ENCODE measurements around the gene CACNA2D1. TPM values are rescaled to one million over a fixed set of nuclear protein-coding genes. Genes with fewer than 3 reads are reported as not detected.
A peak's percentile ranks its signal among the peaks of the same experiment; 100 is the strongest.
"Not testable (repeated sequence)": the region's sequence is repeated elsewhere in the genome, so short reads cannot be mapped to it uniquely, and the experiment has no call there.

CACNA2D1 gene
- total RNA-seq, 1 donor from 2014 or later, result 20.7 TPM

GRCh38 chr7:82017334-82017943 is 426.1 kb downstream of the CACNA2D1 start:
- H3K9me3 Mint-ChIP-seq (ENCODE audit: unreplicated experiment), result no peaks in the 10 kb centered on the region
- no peaks in the 10 kb centered on the region for H3K4me1 Mint-ChIP-seq (ENCODE audit: unreplicated experiment)
- no peak for DNase-seq (ENCODE audit: low spot score)
- no peaks in the 10 kb centered on the region for H3K27me3 Mint-ChIP-seq (ENCODE audit: unreplicated experiment)
- peak; percentile 52 for TF ChIP-seq CTCF (IDR thresholded peaks at IDR 0.05; ENCODE audit: unreplicated experiment)
- H3K36me3 Mint-ChIP-seq (ENCODE audit: low read depth, unreplicated experiment), result no peaks in the 10 kb centered on the region
- H3K4me3 Mint-ChIP-seq (ENCODE audit: unreplicated experiment), result no peak overlapping the region
- H3K27ac Mint-ChIP-seq (ENCODE audit: unreplicated experiment), result no peak overlapping the region

DNA sequence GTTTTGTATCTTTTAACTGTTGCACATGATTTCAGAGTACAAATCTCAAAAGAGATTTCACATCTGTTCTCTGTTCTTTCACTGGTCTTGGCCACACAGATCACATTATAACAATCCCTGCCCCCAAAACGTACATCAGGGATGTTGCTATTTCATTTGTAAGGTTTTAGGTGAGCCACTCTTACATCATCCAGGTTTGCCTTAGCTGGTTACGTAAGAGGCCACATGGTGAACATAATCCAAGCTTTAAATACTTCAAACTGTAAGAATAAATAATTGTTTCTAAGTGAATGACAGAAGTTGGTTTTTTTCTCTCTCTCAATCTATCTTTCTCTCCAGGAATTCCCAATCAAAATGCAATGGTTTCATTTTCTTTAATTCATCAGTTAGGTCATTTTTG is 427.8 kb downstream of the CACNA2D1 start:
- DNase-seq (ENCODE audit: low spot score), result no peak

DNA sequence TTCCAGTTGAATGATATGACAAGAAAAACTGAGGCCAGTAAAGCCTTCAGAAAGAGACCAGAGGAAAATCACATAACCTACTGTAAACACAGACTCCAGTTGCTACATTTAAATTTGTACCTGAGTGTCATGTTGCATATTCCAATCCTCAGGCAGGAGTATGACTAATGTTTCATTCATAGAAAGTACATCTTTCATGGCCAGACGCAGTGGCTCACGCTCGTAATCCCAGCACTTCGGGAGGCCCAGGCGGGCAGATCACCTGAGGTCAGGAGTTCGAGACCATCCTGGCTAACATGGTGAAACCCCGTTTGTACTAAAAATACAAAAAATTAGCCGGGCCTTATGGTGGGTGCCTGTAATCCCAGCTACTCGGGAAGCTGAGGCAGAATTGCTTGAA is 429.0 kb downstream of the CACNA2D1 start:
- not testable (repeated sequence) for H3K4me1 Mint-ChIP-seq (ENCODE audit: unreplicated experiment); H3K36me3 Mint-ChIP-seq (ENCODE audit: low read depth, unreplicated experiment); H3K27me3 Mint-ChIP-seq (ENCODE audit: unreplicated experiment); DNase-seq (ENCODE audit: low spot score); H3K27ac Mint-ChIP-seq (ENCODE audit: unreplicated experiment); H3K9me3 Mint-ChIP-seq (ENCODE audit: unreplicated experiment); H3K4me3 Mint-ChIP-seq (ENCODE audit: unreplicated experiment)

More for the DNA sequence above, 427.8 kb downstream of the CACNA2D1 start:
- no peaks in the 10 kb centered on the region for H3K4me1 Mint-ChIP-seq (ENCODE audit: unreplicated experiment)
- TF ChIP-seq CTCF (IDR thresholded peaks at IDR 0.05; ENCODE audit: unreplicated experiment), result no peak
- H3K27ac Mint-ChIP-seq (ENCODE audit: unreplicated experiment), result no peak overlapping the region
- no peaks in the 10 kb centered on the region for H3K9me3 Mint-ChIP-seq (ENCODE audit: unreplicated experiment)
- H3K36me3 Mint-ChIP-seq (ENCODE audit: low read depth, unreplicated experiment), result no peaks in the 10 kb centered on the region
- H3K27me3 Mint-ChIP-seq (ENCODE audit: unreplicated experiment), result no peaks in the 10 kb centered on the region
- no peak overlapping the region for H3K4me3 Mint-ChIP-seq (ENCODE audit: unreplicated experiment)

GRCh38 chr7:82012453-82012852 is 431.1 kb downstream of the CACNA2D1 start:
- H3K4me1 Mint-ChIP-seq (ENCODE audit: unreplicated experiment), result no peaks in the 10 kb centered on the region
- no peaks in the 10 kb centered on the region for H3K9me3 Mint-ChIP-seq (ENCODE audit: unreplicated experiment)
- no peak for TF ChIP-seq CTCF (IDR thresholded peaks at IDR 0.05; ENCODE audit: unreplicated experiment)
- H3K36me3 Mint-ChIP-seq (ENCODE audit: low read depth, unreplicated experiment), result no peaks in the 10 kb centered on the region
- no peak overlapping the region for H3K27ac Mint-ChIP-seq (ENCODE audit: unreplicated experiment)
- no peak overlapping the region for H3K4me3 Mint-ChIP-seq (ENCODE audit: unreplicated experiment)
- no peaks in the 10 kb centered on the region for H3K27me3 Mint-ChIP-seq (ENCODE audit: unreplicated experiment)
- DNase-seq (ENCODE audit: low spot score), result no peak

DNA sequence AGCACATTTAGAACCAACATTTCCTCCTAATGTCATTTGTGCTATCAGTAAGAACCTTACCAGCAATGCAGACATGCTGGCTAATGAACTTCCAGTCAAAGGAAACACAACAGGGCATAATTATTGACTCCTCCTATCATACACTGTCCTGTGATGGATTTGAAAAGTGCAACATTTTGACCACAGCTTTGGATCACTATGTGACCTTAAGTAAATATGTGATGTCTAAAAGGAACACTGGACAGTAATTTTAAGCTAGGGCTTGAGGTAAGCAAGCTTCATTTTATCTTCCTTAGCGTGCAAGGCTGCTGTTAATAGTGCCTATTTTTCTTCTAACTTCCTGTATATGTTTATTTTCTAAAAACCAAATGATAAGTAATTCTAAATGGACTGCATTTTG is 433.2 kb downstream of the CACNA2D1 start:
- DNase-seq (ENCODE audit: low spot score), result no peak
- Mint-ChIP-seq H3K36me3 (ENCODE audit: low read depth, unreplicated experiment) (no peaks in the 10 kb centered on the region), H3K4me1 (ENCODE audit: unreplicated experiment) (no peaks in the 10 kb centered on the region), H3K4me3 (ENCODE audit: unreplicated experiment) (no peak overlapping the region), H3K9me3 (ENCODE audit: unreplicated experiment) (no peaks in the 10 kb centered on the region), H3K27ac (ENCODE audit: unreplicated experiment) (no peak overlapping the region), H3K27me3 (ENCODE audit: unreplicated experiment) (no peaks in the 10 kb centered on the region)
- no peak for TF ChIP-seq CTCF (IDR thresholded peaks at IDR 0.05; ENCODE audit: unreplicated experiment)

All from endothelial cell (in vitro differentiated cells).